Mesenchymal stem cell (in vitro differentiated cells and primary cell): ENCODE results near the gene GTF2I.
A peak's percentile ranks its signal among the peaks of the same experiment; 100 is the strongest.

Experiments used
- DNase-seq: peaks from one replicate; pipeline ENCODE4 v3.0.0-alpha.2; 2013
- H2AFZ ChIP-seq: one replicate; pipeline ENCODE4 v1.6.1; 2013; ENCODE audit warnings: low read depth, mild to moderate bottlenecking, control low read depth, inconsistent platforms, low read length, moderate library complexity
- H2AK5ac ChIP-seq: 2 replicates; pipeline ENCODE4 v1.6.1; 2013; ENCODE audit warnings: low read length, moderate library complexity, mild to moderate bottlenecking, inconsistent platforms; ENCODE audit not compliant: severe bottlenecking
- H2BK120ac ChIP-seq: one replicate; pipeline ENCODE4 v1.6.1; 2013; ENCODE audit warnings: low read depth, mild to moderate bottlenecking, inconsistent platforms, low read length, moderate library complexity
- H2BK12ac ChIP-seq, 2 experiments: one replicate each; pipeline ENCODE4 v1.6.1; 2013; ENCODE audit warnings: inconsistent platforms in 2 of 2, low read length in 2 of 2, mild to moderate bottlenecking in 2 of 2, moderate library complexity in 2 of 2, control low read depth in 1 of 2
- H2BK15ac ChIP-seq: one replicate; pipeline ENCODE4 v1.6.1; 2013; ENCODE audit warnings: mild to moderate bottlenecking, low read depth, inconsistent platforms; ENCODE audit not compliant: poor library complexity, severe bottlenecking
- H2BK5ac ChIP-seq: 2 replicates; pipeline ENCODE4 v1.6.1; 2013; ENCODE audit warnings: low read depth, mild to moderate bottlenecking, low read length, control low read depth, inconsistent platforms; ENCODE audit not compliant: poor library complexity, severe bottlenecking
- H3K14ac ChIP-seq, 2 experiments: one replicate each; pipeline ENCODE4 v1.6.1; 2013; ENCODE audit warnings: inconsistent platforms in 2 of 2, low read length in 2 of 2, control low read depth in 1 of 2, mild to moderate bottlenecking in 1 of 2, moderate library complexity in 1 of 2
- H3K18ac ChIP-seq, 2 experiments: one replicate each; pipeline ENCODE4 v1.6.1; 2013; ENCODE audit warnings: inconsistent platforms in 2 of 2, low read length in 2 of 2, control low read depth in 1 of 2, low read depth in 1 of 2, mild to moderate bottlenecking in 1 of 2
- H3K23ac ChIP-seq, 2 experiments: one replicate each; pipeline ENCODE4 v1.6.1; 2013; ENCODE audit warnings: inconsistent platforms in 2 of 2, low read length in 2 of 2, mild to moderate bottlenecking in 2 of 2, moderate library complexity in 2 of 2, control low read depth in 1 of 2
- H3K27ac ChIP-seq: 2 replicates; pipeline ENCODE4 v1.5.1; 2013; ENCODE audit warnings: mild to moderate bottlenecking, moderate library complexity, low read length, control low read depth, inconsistent platforms; ENCODE audit not compliant: poor library complexity, severe bottlenecking
- H3K27me3 ChIP-seq, 2 experiments: 2 replicates each; pipeline versions ENCODE4 v1.6.1 to v1.7.0; 2013; ENCODE audit warnings: low read length in 2 of 2, mild to moderate bottlenecking in 2 of 2, moderate library complexity in 2 of 2, control low read depth in 1 of 2, inconsistent platforms in 1 of 2; ENCODE audit not compliant: control insufficient read depth in 1 of 2, insufficient read depth in 1 of 2
- H3K36me3 ChIP-seq, 2 experiments: 2 replicates each; pipeline versions ENCODE4 v1.6.1 to v1.7.0; 2013; ENCODE audit warnings: low read length in 2 of 2, control low read depth in 1 of 2, inconsistent platforms in 1 of 2, low read depth in 1 of 2, mild to moderate bottlenecking in 1 of 2; ENCODE audit not compliant: insufficient read depth in 2 of 2, control insufficient read depth in 1 of 2
- H3K4ac ChIP-seq, 2 experiments: one replicate each; pipeline ENCODE4 v1.6.1; 2013; ENCODE audit warnings: inconsistent platforms in 2 of 2, low read length in 2 of 2, mild to moderate bottlenecking in 2 of 2, moderate library complexity in 2 of 2, control low read depth in 1 of 2, low read depth in 1 of 2
- H3K4me1 ChIP-seq: 2 replicates; pipeline ENCODE4 v1.6.1; 2013; ENCODE audit warnings: low read depth, low read length, control low read depth; ENCODE audit not compliant: control insufficient read depth, insufficient read depth
- H3K4me2 ChIP-seq: 2 replicates; pipeline ENCODE4 v1.6.1; 2013; ENCODE audit warnings: low read length, mild to moderate bottlenecking, inconsistent platforms; ENCODE audit not compliant: poor library complexity, severe bottlenecking
- H3K4me3 ChIP-seq, 2 experiments: 2 replicates each; pipeline versions ENCODE4 v1.5.1 to v1.7.0; 2013; ENCODE audit warnings: low read length in 2 of 2, mild to moderate bottlenecking in 2 of 2, control low read depth in 1 of 2, low read depth in 1 of 2; ENCODE audit not compliant: insufficient read depth in 1 of 2
- H3K79me1 ChIP-seq: replicated peaks from 2 replicates; pipeline ENCODE4 v1.6.1; 2013; ENCODE audit warnings: mild to moderate bottlenecking, control low read depth, low read length, inconsistent platforms; ENCODE audit not compliant: poor library complexity, severe bottlenecking
- H3K9ac ChIP-seq: 2 replicates; pipeline ENCODE4 v1.7.0; 2013; ENCODE audit warnings: mild to moderate bottlenecking, low read length, moderate library complexity
- H3K9me3 ChIP-seq: 2 replicates; pipeline ENCODE4 v1.7.0; 2013; ENCODE audit warnings: mild to moderate bottlenecking, low read length; ENCODE audit not compliant: control insufficient read depth
- H4K8ac ChIP-seq: one replicate; pipeline ENCODE4 v1.6.1; 2013; ENCODE audit warnings: inconsistent platforms, mild to moderate bottlenecking, low read length, moderate library complexity
- H4K91ac ChIP-seq: one replicate; pipeline ENCODE4 v1.6.1; 2013; ENCODE audit warnings: mild to moderate bottlenecking, low read length, inconsistent platforms
- WGBS: methylation state at CpG from one replicate; pipeline ENCODE4 v1.1.7; 2013; ENCODE audit warnings: mixed read lengths; 5-methylcytosine and 5-hydroxymethylcytosine counted together

GTF2I gene

DNA sequence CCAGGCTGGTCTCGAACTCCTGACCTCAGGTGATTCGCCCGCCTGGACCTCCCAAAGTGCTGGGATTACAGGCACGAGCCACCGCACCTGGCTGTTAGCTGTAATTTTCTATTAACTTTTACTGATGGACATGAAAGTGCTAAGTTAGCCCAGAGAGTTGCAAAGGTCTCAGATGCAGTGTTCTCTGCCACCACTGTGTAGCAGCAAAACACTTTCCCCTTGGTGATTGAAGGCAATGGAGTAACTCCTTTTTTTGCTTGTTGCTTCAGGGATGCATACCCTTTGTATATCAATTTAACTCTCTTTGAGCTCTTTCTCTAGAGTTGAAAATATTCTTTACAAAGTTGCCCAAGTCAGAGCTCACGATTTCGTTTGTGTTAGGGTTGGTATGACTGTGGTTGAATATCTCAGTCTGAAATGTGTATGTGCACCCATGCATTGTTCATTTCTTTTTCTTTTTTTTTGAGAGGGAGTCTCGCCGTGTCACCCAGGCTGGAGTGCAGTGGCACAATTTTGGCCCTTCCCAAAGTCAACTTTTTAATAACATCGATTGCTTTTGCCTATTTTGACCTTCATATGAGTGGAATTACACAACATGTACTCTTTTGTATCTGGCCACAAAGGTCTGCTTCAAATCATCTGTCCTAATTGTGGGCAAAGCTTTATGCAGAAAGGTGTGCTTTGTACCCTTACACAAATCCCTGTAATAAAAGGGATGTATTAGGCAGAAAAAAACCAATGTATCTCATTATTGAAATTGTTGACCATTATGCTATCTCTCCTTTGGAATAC, 52.6 kb downstream of the GTF2I start:
- Histone ChIP-seq H3K23ac (no peak overlapping the region), H3K4me3 (no peak overlapping the region), H3K18ac (no peak overlapping the region), H3K9ac (no peak overlapping the region), H2AK5ac (no peak overlapping the region), H3K27ac (no peak overlapping the region), H3K14ac (no peak overlapping the region), H4K91ac (no peak overlapping the region), H3K36me3 (peaks cover 37 to 100% of the 10 kb centered on the region in 2 experiments), H4K8ac (no peak overlapping the region), H3K9me3 (peaks cover 26% of the 10 kb centered on the region), H3K79me1 (peaks cover 25% of the 10 kb centered on the region), H3K4ac (no peak overlapping the region), H3K4me1 (no peaks in the 10 kb centered on the region), H2AFZ (no peak overlapping the region), H3K4me2 (no peak overlapping the region), H2BK5ac (no peak overlapping the region), H3K27me3 (no peaks in the 10 kb centered on the region), H2BK12ac (no peak overlapping the region), H2BK120ac (no peak overlapping the region), H2BK15ac (no peak overlapping the region)
- no peak for DNase-seq
- 98% methylated on average over 10 of the region's 10 CpGs for WGBS

DNA sequence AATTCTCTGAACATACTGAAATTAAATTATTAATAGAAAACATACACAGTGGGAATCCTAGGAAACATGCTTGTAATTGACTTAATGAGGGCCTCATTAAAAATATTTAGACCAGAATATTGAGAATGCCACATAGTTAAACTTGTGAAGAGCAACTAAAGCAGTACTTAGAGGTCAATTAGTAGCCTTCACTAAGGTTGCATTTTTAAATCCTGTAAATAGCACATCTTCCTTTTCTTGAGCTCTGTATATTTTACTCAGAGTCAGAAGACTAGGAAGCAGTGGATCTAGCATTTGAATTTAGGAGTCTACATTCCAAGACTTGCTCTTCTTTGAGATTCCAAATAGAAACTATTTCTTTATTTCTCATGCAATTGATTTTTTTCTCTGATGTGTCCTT, 56.0 kb downstream of the GTF2I start:
- Histone ChIP-seq H2AFZ (no peak overlapping the region), H3K4ac (no peak overlapping the region), H2AK5ac (no peak overlapping the region), H2BK120ac (no peak overlapping the region), H4K8ac (no peak overlapping the region), H3K18ac (no peak overlapping the region), H3K79me1 (peaks cover 13% of the 10 kb centered on the region), H3K36me3 (peaks cover 19 to 100% of the 10 kb centered on the region in 2 experiments), H2BK15ac (no peak overlapping the region), H2BK12ac (no peak overlapping the region), H2BK5ac (no peak overlapping the region), H3K14ac (no peak overlapping the region), H3K4me1 (peaks cover 2% of the 10 kb centered on the region), H3K4me3 (peak overlapping the region in 1 of 2 experiments; percentile 18), H3K9ac (no peak overlapping the region), H4K91ac (no peak overlapping the region), H3K27me3 (no peaks in the 10 kb centered on the region), H3K23ac (no peak overlapping the region), H3K9me3 (peaks cover 26% of the 10 kb centered on the region), H3K4me2 (no peak overlapping the region), H3K27ac (no peak overlapping the region)
- no peak for DNase-seq

DNA sequence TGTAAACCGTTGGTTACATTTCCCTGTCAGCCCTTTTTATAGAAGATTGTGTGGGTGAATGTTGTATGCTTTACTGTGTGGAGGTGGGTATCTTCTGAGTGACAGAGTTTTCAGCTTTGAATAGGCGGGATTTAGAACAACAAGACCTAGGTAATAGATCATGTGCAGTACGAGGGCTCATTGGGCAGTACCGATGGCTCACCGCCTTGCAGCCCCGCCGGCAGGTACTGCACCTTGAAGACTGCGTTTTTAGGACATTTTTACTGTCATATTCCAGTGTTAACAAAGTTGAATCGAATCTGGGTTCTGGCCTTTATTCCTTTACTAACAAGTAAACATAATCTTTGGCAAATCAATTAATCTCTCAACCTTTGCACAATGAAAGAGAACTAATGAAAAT, 60.4 kb downstream of the GTF2I start:
- no peak for DNase-seq
- Histone ChIP-seq H2BK5ac (no peak overlapping the region), H3K14ac (no peak overlapping the region), H3K4me1 (peaks cover 2% of the 10 kb centered on the region), H3K27ac (no peak overlapping the region), H3K36me3 (peaks cover 17 to 99% of the 10 kb centered on the region in 2 experiments), H3K18ac (no peak overlapping the region), H2BK15ac (no peak overlapping the region), H3K9me3 (peaks cover 16% of the 10 kb centered on the region), H4K91ac (no peak overlapping the region), H2BK12ac (no peak overlapping the region), H3K27me3 (no peaks in the 10 kb centered on the region), H3K4me2 (no peak overlapping the region), H2BK120ac (no peak overlapping the region), H2AFZ (no peak overlapping the region), H3K4ac (no peak overlapping the region), H3K79me1 (peaks cover 7% of the 10 kb centered on the region), H3K9ac (no peak overlapping the region), H2AK5ac (no peak overlapping the region), H3K4me3 (no peak overlapping the region), H4K8ac (no peak overlapping the region), H3K23ac (no peak overlapping the region)
- WGBS: 97% methylated on average over 9 of the region's 9 CpGs

DNA sequence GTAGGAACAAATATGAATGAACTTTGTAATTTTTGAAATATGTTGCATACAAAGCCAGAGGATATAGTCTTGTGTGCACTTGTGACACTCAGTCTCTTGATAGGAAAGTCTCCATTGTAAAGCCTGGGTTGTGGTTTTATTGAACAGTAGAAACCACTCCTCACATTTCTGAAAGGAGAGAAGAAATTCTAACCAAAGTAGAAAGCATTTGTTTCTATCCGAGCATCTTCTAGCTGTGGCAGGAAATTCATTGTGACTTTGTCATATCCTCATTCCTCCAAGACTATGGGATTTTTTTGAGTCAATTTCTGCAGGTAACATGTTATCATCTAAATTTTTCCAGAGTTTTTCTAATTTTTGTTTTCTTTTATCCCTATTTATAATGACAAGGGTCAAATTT, 60.8 kb downstream of the GTF2I start:
- Histone ChIP-seq H3K27me3 (no peaks in the 10 kb centered on the region), H3K9me3 (peaks cover 12% of the 10 kb centered on the region), H4K8ac (no peak overlapping the region), H3K14ac (no peak overlapping the region), H3K4me2 (no peak overlapping the region), H2BK15ac (no peak overlapping the region), H2BK120ac (no peak overlapping the region), H2BK5ac (no peak overlapping the region), H3K4ac (no peak overlapping the region), H3K79me1 (peaks cover 7% of the 10 kb centered on the region), H4K91ac (no peak overlapping the region), H3K18ac (no peak overlapping the region), H2BK12ac (no peak overlapping the region), H3K9ac (no peak overlapping the region), H3K4me1 (peaks cover 2% of the 10 kb centered on the region), H3K27ac (no peak overlapping the region), H2AFZ (no peak overlapping the region), H2AK5ac (no peak overlapping the region), H3K4me3 (no peak overlapping the region), H3K23ac (no peak overlapping the region), H3K36me3 (peaks cover 17 to 94% of the 10 kb centered on the region in 2 experiments)
- WGBS: no CpG with 5 or more reads among the region's 1 CpG
- DNase-seq: no peak
